Neural cell (in vitro differentiated cells): ENCODE results near the gene GGT6. TPM values are rescaled to one million over a fixed set of nuclear protein-coding genes. Genes with fewer than 3 reads are reported as not detected.

ENCODE experiments used
- H2AFZ ChIP-seq: fragments of 200-600, 300-800 bp; sonication (generic), shearing (Covaris generic); 2 replicates; pipeline ENCODE4 v1.6.0; 2014; ENCODE audit warnings: low read depth, mild to moderate bottlenecking, antibody characterized with exemption, low read length, moderate library complexity
- H3F3A ChIP-seq: fragments of 200-600 bp; shearing (Covaris generic); 2 replicates; pipeline ENCODE4 v1.6.1; 2016; ENCODE audit warnings: mild to moderate bottlenecking, moderate library complexity, mixed read lengths, antibody characterized with exemption, low read length; ENCODE audit not compliant: insufficient read depth, poor library complexity, severe bottlenecking
- H3K27ac ChIP-seq: fragments of 200-600, 300-800 bp; sonication (generic), shearing (Covaris generic); 2 replicates; pipeline ENCODE4 v1.5.1; 2014; ENCODE audit warnings: mild to moderate bottlenecking, low read length, moderate library complexity
- H3K27me3 ChIP-seq: fragments of 300-800, 200-600 bp; sonication (generic), shearing (Covaris generic); 2 replicates; pipeline ENCODE4 v1.6.0; 2014; ENCODE audit warnings: mild to moderate bottlenecking, low read depth, low read length, moderate library complexity; ENCODE audit not compliant: insufficient read depth
- H3K36me3 ChIP-seq: fragments of 300-800, 200-600 bp; sonication (generic), shearing (Covaris generic); 2 replicates; pipeline ENCODE4 v1.5.1; 2014; ENCODE audit warnings: mild to moderate bottlenecking, antibody characterized with exemption, low read length, moderate library complexity; ENCODE audit not compliant: insufficient read depth
- H3K4me2 ChIP-seq: fragments of 300-800, 200-600 bp; sonication (generic), shearing (Covaris generic); 2 replicates; pipeline ENCODE4 v1.6.0; 2014; ENCODE audit warnings: mild to moderate bottlenecking, low read length
- H3K4me3 ChIP-seq: fragments of 300-800, 200-600 bp; sonication (generic), shearing (Covaris generic); 2 replicates; pipeline ENCODE4 v1.5.1; 2014; ENCODE audit warnings: mild to moderate bottlenecking, low read length, moderate library complexity
- H3K79me2 ChIP-seq: fragments of 200-600 bp; shearing (Covaris generic); replicated peaks from 2 replicates; pipeline ENCODE4 v1.6.0; 2014; ENCODE audit warnings: mild to moderate bottlenecking, low read length, moderate library complexity; ENCODE audit not compliant: insufficient read depth
- H3K9ac ChIP-seq: fragments of 300-800, 200-600 bp; sonication (generic), shearing (Covaris generic); 2 replicates; pipeline ENCODE4 v1.6.1; 2016; ENCODE audit warnings: mild to moderate bottlenecking, low read length, mixed read lengths
- H3K9me2 ChIP-seq: fragments of 200-600 bp; shearing (Covaris generic); 2 replicates; pipeline ENCODE4 v1.6.1; 2016; ENCODE audit warnings: mild to moderate bottlenecking, low read length, mixed read lengths; ENCODE audit not compliant: insufficient read depth
- H3K9me3 ChIP-seq: fragments of 200-600, 300-800 bp; sonication (generic), shearing (Covaris generic); 2 replicates; pipeline ENCODE4 v1.6.1; 2016; ENCODE audit warnings: mild to moderate bottlenecking, mixed run types, low read length, moderate library complexity, mixed read lengths
- H4K20me1 ChIP-seq: fragments of 200-600 bp; shearing (Covaris generic); 2 replicates; pipeline ENCODE4 v1.6.1; 2016; ENCODE audit warnings: mild to moderate bottlenecking, mixed run types; ENCODE audit not compliant: insufficient read depth
- CTCF ChIP-seq: fragments of 450-650 bp; IDR thresholded peaks from 2 replicates; pipeline ENCODE4 v1.5.1; 2014; ENCODE audit warnings: antibody characterized with exemption, mild to moderate bottlenecking, moderate library complexity; ENCODE audit not compliant: poor library complexity, severe bottlenecking
- EP300 ChIP-seq: fragments of 450-650 bp; conservative IDR thresholded peaks from 2 replicates; pipeline ENCODE4 v1.6.1; 2014; ENCODE audit warnings: antibody characterized with exemption, mild to moderate bottlenecking, moderate library complexity; ENCODE audit not compliant: poor library complexity, severe bottlenecking
- EZH2 ChIP-seq: fragments of 200-600, 300-800 bp; shearing (Covaris generic), sonication (generic); IDR thresholded peaks from 2 replicates; pipeline ENCODE4 v1.6.1; 2014; ENCODE audit warnings: antibody characterized with exemption, low read length, borderline replicate concordance, mild to moderate bottlenecking; ENCODE audit not compliant: insufficient read depth, poor library complexity, severe bottlenecking
- MXI1 ChIP-seq: fragments of 450-650 bp; conservative IDR thresholded peaks from 2 replicates; pipeline ENCODE4 v1.6.1; 2014; ENCODE audit warnings: antibody characterized with exemption, mild to moderate bottlenecking; ENCODE audit not compliant: poor library complexity, severe bottlenecking
- POLR2AphosphoS5 ChIP-seq: IDR thresholded peaks from 2 replicates; pipeline ENCODE4 v1.6.1; 2012
- RAD21 ChIP-seq: fragments of 450-650 bp; conservative IDR thresholded peaks from 2 replicates; pipeline ENCODE4 v1.6.1; 2014; ENCODE audit warnings: antibody characterized with exemption, mild to moderate bottlenecking, moderate library complexity
- SMC3 ChIP-seq: fragments of 450-650 bp; conservative IDR thresholded peaks from 2 replicates; pipeline ENCODE4 v1.6.1; 2014; ENCODE audit warnings: antibody characterized with exemption, mild to moderate bottlenecking, moderate library complexity; ENCODE audit not compliant: poor library complexity
- TAF1 ChIP-seq: IDR thresholded peaks from 2 replicates; pipeline ENCODE4 v1.6.1; 2012; ENCODE audit warnings: low read depth
- polyA plus RNA-seq: library from polyadenylated mRNA; depleted of rRNA; stranded (reverse); fragments of >200 nt; gene quantifications from 2 replicates; pipeline ENCODE4 v1.2.3, GENCODE V29; 2014
- TF ChIP-seq, protein P1 (sequence below): IDR thresholded peaks from 2 replicates; pipeline ENCODE4 v1.6.1; 2012; ENCODE audit warnings: borderline replicate concordance

The GGT6 gene
- polyA plus RNA-seq, 1 donor from 2014 or later: not detected

DNA sequence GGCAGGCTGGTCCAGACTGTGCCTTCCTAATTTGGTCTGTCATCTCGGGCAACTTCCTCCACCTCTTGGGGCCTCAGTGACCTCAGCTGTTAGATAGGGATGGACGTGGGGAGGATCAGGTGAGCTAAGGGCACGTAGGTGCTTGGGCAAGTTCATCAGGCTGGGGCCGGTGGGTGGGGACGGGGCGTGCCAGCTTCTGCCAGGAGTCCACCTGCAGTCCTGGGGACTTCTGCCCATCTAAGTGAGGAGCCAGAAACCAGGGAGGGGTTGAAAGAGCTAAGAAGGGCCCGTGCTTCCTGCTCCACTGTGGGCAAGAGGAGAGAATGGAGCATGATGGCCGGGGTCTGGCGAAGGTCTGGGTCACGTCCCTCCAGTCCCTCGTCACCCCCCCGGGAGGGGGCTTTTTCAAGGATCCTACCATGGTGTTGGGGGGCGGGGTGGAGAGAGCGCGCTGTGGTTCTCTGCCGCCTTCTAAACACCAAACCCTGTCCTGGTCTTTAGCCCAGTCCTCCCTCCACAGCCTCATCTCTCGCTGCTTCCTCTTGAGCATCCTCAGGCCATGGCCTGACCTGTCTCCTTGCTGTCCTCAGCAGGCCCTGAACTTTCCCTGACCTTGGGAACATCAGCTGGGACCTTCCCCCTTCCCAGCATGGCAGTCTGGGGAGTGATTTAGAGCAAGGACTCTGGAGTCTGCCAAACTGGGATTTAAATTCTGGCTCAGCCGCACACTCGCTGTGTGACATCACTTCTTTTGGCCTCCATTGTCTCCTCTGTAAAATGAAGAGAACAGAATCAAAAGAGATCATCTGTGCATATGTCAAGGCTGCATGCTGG is 40.1 kb downstream of the GGT6 start:
- H3K27me3 ChIP-seq: no peaks in the 10 kb centered on the region
- no peak overlapping the region for H3K9ac ChIP-seq
- no peak overlapping the region for H3K4me2 ChIP-seq
- no peak overlapping the region for H3K27ac ChIP-seq
- H3K36me3 ChIP-seq: no peaks in the 10 kb centered on the region
- no peak overlapping the region for H2AFZ ChIP-seq
- no peaks in the 10 kb centered on the region for H3K9me2 ChIP-seq
- no peaks in the 10 kb centered on the region for H3K79me2 ChIP-seq
- no peak overlapping the region for H3K4me3 ChIP-seq
- no peaks in the 10 kb centered on the region for H3F3A ChIP-seq
- TF ChIP-seq CTCF: no peak
- H3K9me3 ChIP-seq: no peaks in the 10 kb centered on the region
- no peaks in the 10 kb centered on the region for H4K20me1 ChIP-seq

DNA sequence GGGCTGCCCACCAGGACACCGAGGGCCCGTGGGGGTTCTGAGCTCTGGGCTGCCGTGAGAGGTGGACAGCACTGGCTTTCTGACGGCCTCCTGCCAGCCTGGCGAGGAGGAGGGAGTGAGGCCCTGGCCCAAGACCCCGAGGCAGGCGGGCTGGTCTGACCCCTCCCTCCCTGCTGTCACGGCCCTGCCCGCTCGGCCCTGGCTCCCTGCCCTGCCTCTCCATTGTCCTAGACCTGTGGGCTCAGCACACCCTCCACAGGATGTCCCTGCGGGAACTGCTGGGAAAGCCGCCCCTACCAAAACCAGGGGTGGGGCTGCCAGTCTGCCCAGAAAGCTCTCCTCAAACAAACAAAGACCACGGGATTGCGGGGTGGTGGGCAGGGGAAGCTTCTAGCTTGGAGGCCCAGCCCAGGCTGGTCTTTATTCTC is 41.0 kb downstream of the GGT6 start:
- Histone ChIP-seq H3K4me3 (no peak overlapping the region), H3K27ac (no peak overlapping the region), H3K36me3 (no peaks in the 10 kb centered on the region), H3K79me2 (no peaks in the 10 kb centered on the region), H4K20me1 (no peaks in the 10 kb centered on the region), H3K4me2 (no peak overlapping the region), H3F3A (no peaks in the 10 kb centered on the region), H3K9ac (no peak overlapping the region), H3K9me3 (no peaks in the 10 kb centered on the region), H3K9me2 (no peaks in the 10 kb centered on the region), H2AFZ (no peak overlapping the region), H3K27me3 (no peaks in the 10 kb centered on the region)
- TF ChIP-seq EP300: no peak
- TF ChIP-seq CTCF: no peak
- no peak for TF ChIP-seq TAF1
- TF ChIP-seq, protein P1, sequence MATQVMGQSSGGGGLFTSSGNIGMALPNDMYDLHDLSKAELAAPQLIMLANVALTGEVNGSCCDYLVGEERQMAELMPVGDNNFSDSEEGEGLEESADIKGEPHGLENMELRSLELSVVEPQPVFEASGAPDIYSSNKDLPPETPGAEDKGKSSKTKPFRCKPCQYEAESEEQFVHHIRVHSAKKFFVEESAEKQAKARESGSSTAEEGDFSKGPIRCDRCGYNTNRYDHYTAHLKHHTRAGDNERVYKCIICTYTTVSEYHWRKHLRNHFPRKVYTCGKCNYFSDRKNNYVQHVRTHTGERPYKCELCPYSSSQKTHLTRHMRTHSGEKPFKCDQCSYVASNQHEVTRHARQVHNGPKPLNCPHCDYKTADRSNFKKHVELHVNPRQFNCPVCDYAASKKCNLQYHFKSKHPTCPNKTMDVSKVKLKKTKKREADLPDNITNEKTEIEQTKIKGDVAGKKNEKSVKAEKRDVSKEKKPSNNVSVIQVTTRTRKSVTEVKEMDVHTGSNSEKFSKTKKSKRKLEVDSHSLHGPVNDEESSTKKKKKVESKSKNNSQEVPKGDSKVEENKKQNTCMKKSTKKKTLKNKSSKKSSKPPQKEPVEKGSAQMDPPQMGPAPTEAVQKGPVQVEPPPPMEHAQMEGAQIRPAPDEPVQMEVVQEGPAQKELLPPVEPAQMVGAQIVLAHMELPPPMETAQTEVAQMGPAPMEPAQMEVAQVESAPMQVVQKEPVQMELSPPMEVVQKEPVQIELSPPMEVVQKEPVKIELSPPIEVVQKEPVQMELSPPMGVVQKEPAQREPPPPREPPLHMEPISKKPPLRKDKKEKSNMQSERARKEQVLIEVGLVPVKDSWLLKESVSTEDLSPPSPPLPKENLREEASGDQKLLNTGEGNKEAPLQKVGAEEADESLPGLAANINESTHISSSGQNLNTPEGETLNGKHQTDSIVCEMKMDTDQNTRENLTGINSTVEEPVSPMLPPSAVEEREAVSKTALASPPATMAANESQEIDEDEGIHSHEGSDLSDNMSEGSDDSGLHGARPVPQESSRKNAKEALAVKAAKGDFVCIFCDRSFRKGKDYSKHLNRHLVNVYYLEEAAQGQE: no peak
- TF ChIP-seq MXI1: no peak
- no peak for TF ChIP-seq SMC3
- TF ChIP-seq EZH2: no peak
- no peak for TF ChIP-seq POLR2AphosphoS5
- no peak for TF ChIP-seq RAD21
